Transverse colon (tissue), 4 donors: ENCODE results near the gene CHTF18. TPM values are rescaled to one million over a fixed set of nuclear protein-coding genes. Genes with fewer than 3 reads are reported as not detected.

Experiments used
- DNase-seq: peaks from one replicate; pipeline ENCODE4 v3.0.0-alpha.2; 2019
- H3K27ac ChIP-seq, 4 donors: fragments of 200-600 bp; sonication (generic); 2 replicates each; pipeline ENCODE4 v1.5.1; 2016 to 2018; ENCODE audit warnings: inconsistent platforms in 4 of 4
- H3K27me3 ChIP-seq: fragments of 200-600 bp; sonication (generic); 2 replicates; pipeline ENCODE4 v1.5.1; 2017; ENCODE audit warnings: inconsistent platforms
- H3K36me3 ChIP-seq, 4 donors: fragments of 200-600 bp; sonication (generic); 2 replicates each; pipeline ENCODE4 v1.5.1; 2017 to 2019; ENCODE audit warnings: inconsistent platforms in 4 of 4
- H3K4me1 ChIP-seq, 4 donors: fragments of 200-600 bp; sonication (generic); 2 replicates each; pipeline ENCODE4 v1.5.1; 2017 to 2020; ENCODE audit warnings: inconsistent platforms in 4 of 4
- H3K4me3 ChIP-seq, 4 donors: fragments of 200-600 bp; sonication (generic); 1 replicate in 1 of 4; 2 replicates in 3 of 4; pipeline versions ENCODE4 v1.5.1 to v1.6.1; 2017 to 2019; ENCODE audit warnings: inconsistent platforms in 4 of 4
- H3K9me3 ChIP-seq, 2 donors: fragments of 200-600 bp; sonication (generic); 2 replicates each; pipeline ENCODE4 v1.5.1; 2017 to 2019; ENCODE audit warnings: inconsistent platforms in 2 of 2
- CTCF ChIP-seq, 5 experiments: fragments of 200-600 bp in 3 of 5; fragments of 450-650 bp in 2 of 5; sonication (generic) in 3 of 5; IDR thresholded peaks; 1 replicate in 2 of 5; 2 replicates in 3 of 5; pipeline ENCODE4 v1.5.1; 2016 to 2017; ENCODE audit warnings: antibody characterized with exemption in 5 of 5, inconsistent platforms in 3 of 5, mild to moderate bottlenecking in 2 of 5, moderate library complexity in 1 of 5
- EP300 ChIP-seq: sonication (generic); formaldehyde crosslinking; IDR thresholded peaks from one replicate; pipeline ENCODE4 v1.6.1; 2017; ENCODE audit warnings: antibody characterized with exemption, low read depth
- POLR2A ChIP-seq: fragments of 450-650 bp; IDR thresholded peaks from one replicate; pipeline ENCODE4 v1.6.1; 2016; ENCODE audit warnings: antibody characterized with exemption, mild to moderate bottlenecking, moderate library complexity
- POLR2AphosphoS5 ChIP-seq, 3 donors: sonication (generic); formaldehyde crosslinking; IDR thresholded peaks; one replicate each; pipeline ENCODE4 v1.6.1; 2016; ENCODE audit warnings: antibody characterized with exemption in 3 of 3
- WGBS, 2 donors: methylation state at CpG; one replicate each; pipeline ENCODE4 v1.1.5; 2018; ENCODE audit warnings: low coverage in 1 of 2; 5-methylcytosine and 5-hydroxymethylcytosine counted together
- in situ Hi-C, 4 donors: fragments of 200-750 bp; cut with MboI; loops; one replicate each; pipeline versions ENCODE4 v1.15.0 to v1.15.1; 2017; ENCODE audit warnings: low sequenced_read_pairs in 3 of 4, low pct_ligation_motif_present in 1 of 4, low pct_unique_long_range_greater_than_20kb in 1 of 4
- intact Hi-C: fragments of 100-400 bp; cut with DNase I; formaldehyde crosslinking; loops from one replicate; pipeline ENCODE4 v1.15.1; 2023; ENCODE audit warnings: low total_unique reads
- total RNA-seq, 4 donors: library from RNA; depleted of rRNA; stranded (reverse); fragments of >200 nt; gene quantifications; one replicate each; pipeline ENCODE4 v1.1.0, GENCODE V29; 2016

The CHTF18 gene
- total RNA-seq, 4 donors from 2014 or later: 4.6 to 33.4 (median 12.9) TPM

- H3K27me3 ChIP-seq: peaks cover 50% of the 10 kb centered on the region
- no peak overlapping the region for H3K27ac ChIP-seq
- intact Hi-C loops: loop anchor here (5.0 kb wide), 1 partner anchor 253 kb away; no protein-coding TSS in a partner anchor
- H3K36me3 ChIP-seq: no peaks in the 10 kb centered on the region
- in situ Hi-C loops: loop anchor here in 2 of 4 donors (25.0 kb wide), 1 partner anchor 258 kb away; the partner anchor contains the start of gene SSTR5 (in 2 of the 2)
- no peak for DNase-seq
- TF ChIP-seq CTCF (IDR thresholded peaks at IDR 0.05) (no peak), EP300 (no peak), POLR2A (no peak), POLR2AphosphoS5 (IDR thresholded peaks at IDR 0.05) (no peak)
- WGBS, 2 donors: 57% methylated on average over 33 of the region's 33 CpGs; no CpG with 5 or more reads in 1 of the 2 donors
- no peak overlapping the region for H3K4me3 ChIP-seq
- H3K9me3 ChIP-seq: no peaks in the 10 kb centered on the region
- peaks cover 3 to 15% (median 10%) of the 10 kb centered on the region in 4 donors for H3K4me1 ChIP-seq
These were observed 16.0 kb downstream of the CHTF18 start for GRCh38 chr16:804193-805048.

- no peak overlapping the region for H3K27ac ChIP-seq
- no peak for DNase-seq
- WGBS, 2 donors: 77% methylated on average over 16 of the region's 17 CpGs; no CpG with 5 or more reads in 1 of the 2 donors
- TF ChIP-seq EP300 (no peak), POLR2AphosphoS5 (IDR thresholded peaks at IDR 0.05) (no peak), CTCF (IDR thresholded peaks at IDR 0.05) (no peak), POLR2A (no peak)
- intact Hi-C loops: loop anchor here (5.0 kb wide), 1 partner anchor 252 kb away; no protein-coding TSS in a partner anchor
- H3K4me1 ChIP-seq: peaks cover 3 to 15% (median 10%) of the 10 kb centered on the region in 4 donors
- H3K36me3 ChIP-seq: no peaks in the 10 kb centered on the region
- in situ Hi-C loops: loop anchor here in 2 of 4 donors (25.0 kb wide), 1 partner anchor 257 kb away; the partner anchor contains the start of gene SSTR5 (in 2 of the 2)
- peaks cover 40% of the 10 kb centered on the region for H3K27me3 ChIP-seq
- H3K4me3 ChIP-seq: no peak overlapping the region
- H3K9me3 ChIP-seq: no peaks in the 10 kb centered on the region
These were observed 17.1 kb downstream of the CHTF18 start for GRCh38 chr16:805474-805873.

DNA sequence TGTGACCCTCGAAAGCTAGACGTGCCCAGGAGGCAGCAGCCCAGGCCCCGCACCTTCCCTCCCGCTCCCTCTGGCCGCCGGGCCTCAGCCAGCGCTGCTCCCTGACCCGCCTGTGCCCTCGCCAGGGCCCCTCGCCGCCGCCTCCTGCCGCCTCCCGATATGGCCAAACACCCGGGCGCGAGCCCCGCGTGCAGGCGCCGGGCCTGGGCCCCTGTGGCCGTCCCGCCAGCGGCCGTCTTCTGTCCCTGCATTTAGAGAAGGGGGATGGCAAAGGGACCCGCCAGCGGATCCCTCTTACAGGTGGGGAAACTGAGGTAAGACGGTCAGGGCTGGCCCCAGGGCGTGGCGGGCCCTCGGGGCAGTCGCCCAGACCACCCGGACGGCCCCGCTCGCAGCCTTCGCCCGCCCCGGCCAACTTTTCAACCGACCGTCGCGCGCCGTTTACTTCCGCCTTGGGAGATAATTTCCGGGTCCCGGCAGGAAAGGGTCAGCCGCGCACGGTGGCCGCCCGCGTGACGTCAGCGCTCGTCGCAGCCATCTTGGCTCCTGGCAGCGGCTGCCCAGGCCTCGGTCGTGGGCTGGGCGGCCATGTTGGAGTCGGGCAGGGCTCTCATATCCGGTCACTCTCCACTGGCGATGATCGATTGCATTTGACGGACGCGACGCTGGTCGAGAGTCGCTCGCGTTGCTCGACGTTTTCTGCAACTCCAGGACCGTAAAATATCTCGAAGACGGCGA lies 19.1 kb downstream of the CHTF18 start:
- peak overlapping the region; percentile 93 to 97 (median 94) for H3K27ac ChIP-seq
- WGBS, 2 donors: 26% methylated on average over 66 of the region's 80 CpGs; no CpG with 5 or more reads in 1 of the 2 donors
- peak overlapping the region; percentile 53 to 98 (median 71) for H3K4me3 ChIP-seq
- H3K4me1 ChIP-seq: peaks cover 3 to 15% (median 10%) of the 10 kb centered on the region in 4 donors
- TF ChIP-seq POLR2AphosphoS5 (IDR thresholded peaks at IDR 0.05) (peak; percentile 77 to 90 (median 87)), EP300 (no peak), POLR2A (peak; percentile 83), CTCF (IDR thresholded peaks at IDR 0.05) (peak in 1 of 5 experiments; percentile 9)
- in situ Hi-C loops: loop anchor here in 2 of 4 donors (25.0 kb wide), 1 partner anchor 255 kb away; the partner anchor contains the start of gene SSTR5 (in 2 of the 2)
- H3K36me3 ChIP-seq: no peaks in the 10 kb centered on the region
- peaks cover 30% of the 10 kb centered on the region for H3K27me3 ChIP-seq
- intact Hi-C loops: loop anchor here (5.0 kb wide), 1 partner anchor 250 kb away; no protein-coding TSS in a partner anchor
- DNase-seq: peak; percentile 96
- no peaks in the 10 kb centered on the region for H3K9me3 ChIP-seq
